Esophagus (tissue), 2 donors: Measurements from ENCODE around the gene FUZ. TPM values are rescaled to one million over a fixed set of nuclear protein-coding genes. Genes with fewer than 3 reads are reported as not detected.

ENCODE experiments used
- H3K27ac ChIP-seq, 2 donors: one replicate each; pipeline ENCODE4 v1.5.1; 2013; ENCODE audit warnings: low read depth in 2 of 2, mild to moderate bottlenecking in 2 of 2, inconsistent platforms in 1 of 2, low read length in 1 of 2, moderate library complexity in 1 of 2
- H3K27me3 ChIP-seq, 2 donors: one replicate each; pipeline ENCODE4 v1.6.1; 2013; ENCODE audit warnings: low read length in 2 of 2, control low read depth in 1 of 2, mild to moderate bottlenecking in 1 of 2; ENCODE audit not compliant: insufficient read depth in 2 of 2, control insufficient read depth in 1 of 2
- H3K36me3 ChIP-seq, 2 donors: one replicate each; pipeline ENCODE4 v1.6.1; 2013; ENCODE audit warnings: low read length in 1 of 2; ENCODE audit not compliant: control insufficient read depth in 2 of 2, insufficient read depth in 2 of 2
- H3K4me1 ChIP-seq, 2 donors: one replicate each; pipeline ENCODE4 v1.6.1; 2013; ENCODE audit warnings: low read length in 1 of 2; ENCODE audit not compliant: control insufficient read depth in 2 of 2, insufficient read depth in 2 of 2
- H3K4me3 ChIP-seq, 2 donors: one replicate each; pipeline ENCODE4 v1.5.1; 2013; ENCODE audit warnings: low read length in 2 of 2, mild to moderate bottlenecking in 2 of 2, low read depth in 1 of 2, moderate library complexity in 1 of 2
- H3K9me3 ChIP-seq, 2 donors: one replicate each; pipeline ENCODE4 v1.6.1; 2013; ENCODE audit warnings: mild to moderate bottlenecking in 2 of 2, low read depth in 1 of 2, low read length in 1 of 2, moderate library complexity in 1 of 2; ENCODE audit not compliant: control insufficient read depth in 2 of 2, insufficient read depth in 1 of 2
- WGBS, 2 donors: extraction: QIAGEN DNeasy Blood & Tissue Kit; methylation state at CpG; one replicate each; pipeline ENCODE4 v1.1.7; 2013; 5-methylcytosine and 5-hydroxymethylcytosine counted together
- polyA plus RNA-seq, 2 donors: library from polyadenylated mRNA; stranded (reverse); fragments of 200-250 nt; gene quantifications; one replicate each; pipeline ENCODE4 v1.2.3, GENCODE V29; 2013
- donor health status: healthy with polysubstance abuse.
- donor health status: Bipolar disorder and iron deficiency.

Gene FUZ
- polyA plus RNA-seq, 2 donors, result 11.3 to 12.1 TPM

DNA sequence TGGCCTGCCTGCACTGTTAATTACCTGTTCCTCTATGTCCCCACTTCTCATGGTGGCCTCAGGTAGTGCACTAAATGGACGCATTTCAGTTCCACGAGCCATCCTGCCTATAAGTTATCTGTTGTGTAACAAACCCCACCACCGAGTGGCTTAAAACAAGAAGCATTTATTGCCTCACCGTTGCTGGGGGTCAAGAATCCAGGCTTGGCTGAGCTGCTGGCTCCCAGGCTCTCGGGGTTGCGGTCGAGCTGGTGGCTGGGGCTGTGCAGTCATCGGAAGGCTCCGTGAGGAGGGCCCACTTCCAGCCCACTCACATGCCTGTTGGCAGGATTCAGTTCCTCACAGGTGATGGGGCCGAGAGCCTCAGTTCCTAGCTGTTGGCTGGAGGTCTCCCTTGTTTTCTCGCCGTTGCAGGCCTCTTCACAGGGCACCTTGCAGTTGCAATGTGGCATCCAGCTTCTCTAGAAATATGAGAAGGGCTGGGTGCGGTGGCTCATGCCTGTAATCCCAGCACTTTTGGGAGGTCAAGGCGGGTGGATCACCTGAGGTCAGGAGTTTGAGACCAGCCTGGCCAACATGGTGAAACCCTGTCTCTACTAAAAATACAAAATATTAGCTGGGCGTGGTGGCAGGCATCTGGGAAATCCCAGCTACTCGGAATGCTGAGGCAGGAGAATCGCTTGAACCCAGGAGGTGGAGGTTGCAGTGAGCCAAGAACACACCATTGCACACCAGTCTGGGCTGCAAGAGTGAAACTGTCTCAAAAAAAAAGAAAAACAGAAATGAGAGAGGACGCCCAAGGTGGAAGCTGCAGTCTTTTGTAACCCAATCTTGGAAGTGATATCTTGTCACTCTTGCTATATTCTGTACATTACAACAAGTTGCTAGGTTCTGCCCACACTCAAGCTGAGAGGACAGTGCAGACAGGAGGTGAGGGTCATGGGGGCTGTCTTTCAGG, 31.3 kb upstream of the FUZ start:
- no peak overlapping the region for H3K4me3 ChIP-seq
- no peaks in the 10 kb centered on the region for H3K27me3 ChIP-seq
- no peak overlapping the region for H3K27ac ChIP-seq
- no peaks in the 10 kb centered on the region for H3K9me3 ChIP-seq
- WGBS, 2 donors, result 82 to 85% methylated on average over 18 of the region's 18 CpGs
- H3K4me1 ChIP-seq, result no peaks in the 10 kb centered on the region
- H3K36me3 ChIP-seq, result peaks cover 2 to 4% of the 10 kb centered on the region in 2 donors

DNA sequence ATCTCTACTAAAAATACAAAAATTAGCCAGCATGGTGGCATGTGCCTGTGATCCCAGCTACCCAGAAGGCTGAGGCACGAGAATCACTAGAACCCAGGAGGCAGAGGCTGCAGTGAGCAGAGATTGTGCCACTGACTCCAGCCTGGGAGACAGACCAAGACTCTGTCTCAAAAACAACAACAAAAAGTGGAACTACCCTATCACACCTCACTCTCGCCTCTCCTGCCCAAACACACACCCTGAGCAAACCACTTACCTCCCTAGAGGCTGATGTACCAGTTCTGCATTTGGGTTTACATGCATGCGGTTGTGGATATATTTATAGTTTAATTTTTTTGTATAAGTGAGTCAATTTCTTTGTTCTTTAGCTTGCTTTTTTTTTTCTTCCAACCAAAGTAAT, 30.2 kb upstream of the FUZ start:
- no peak overlapping the region for H3K27ac ChIP-seq
- no peaks in the 10 kb centered on the region for H3K27me3 ChIP-seq
- H3K4me1 ChIP-seq, result no peaks in the 10 kb centered on the region
- 84 to 88% methylated on average over 3 of the region's 3 CpGs for WGBS, 2 donors
- H3K4me3 ChIP-seq, result no peak overlapping the region
- no peaks in the 10 kb centered on the region for H3K9me3 ChIP-seq
- peaks cover 2 to 6% of the 10 kb centered on the region in 2 donors for H3K36me3 ChIP-seq

DNA sequence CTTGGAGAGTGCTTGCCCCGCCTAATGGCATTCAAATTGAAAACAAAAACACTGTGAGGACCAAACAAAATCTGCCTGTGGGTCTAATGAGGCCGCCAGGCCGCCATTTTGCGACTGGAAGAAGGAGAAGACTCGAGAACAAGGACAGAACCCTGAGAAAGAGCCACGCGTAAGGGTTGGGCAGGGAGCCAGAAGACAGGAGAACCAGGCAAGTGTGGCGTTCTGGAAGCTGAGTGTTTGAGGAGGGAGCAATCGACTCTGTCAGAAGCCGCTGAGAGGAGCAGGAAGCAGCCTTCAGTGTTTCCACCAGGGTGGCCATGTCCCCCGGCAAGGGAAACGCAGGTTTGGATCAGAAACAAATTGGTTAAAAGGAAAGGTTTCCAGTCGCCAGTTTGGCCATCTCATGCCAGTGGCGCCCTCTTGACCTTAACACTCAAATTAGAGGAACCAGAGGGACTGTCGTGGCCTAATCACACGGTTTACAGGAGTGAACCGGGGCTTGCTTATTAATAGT, 27.7 kb upstream of the FUZ start:
- no peak overlapping the region for H3K4me3 ChIP-seq
- no peaks in the 10 kb centered on the region for H3K4me1 ChIP-seq
- 92% methylated on average over 17 of the region's 17 CpGs for WGBS, 2 donors
- H3K9me3 ChIP-seq, result no peaks in the 10 kb centered on the region
- H3K36me3 ChIP-seq, result peaks cover 9 to 15% of the 10 kb centered on the region in 2 donors
- no peaks in the 10 kb centered on the region for H3K27me3 ChIP-seq
- H3K27ac ChIP-seq, result no peak overlapping the region

GRCh38 chr19:49840321-49840720, 27.2 kb upstream of the FUZ start:
- H3K9me3 ChIP-seq, result no peaks in the 10 kb centered on the region

DNA sequence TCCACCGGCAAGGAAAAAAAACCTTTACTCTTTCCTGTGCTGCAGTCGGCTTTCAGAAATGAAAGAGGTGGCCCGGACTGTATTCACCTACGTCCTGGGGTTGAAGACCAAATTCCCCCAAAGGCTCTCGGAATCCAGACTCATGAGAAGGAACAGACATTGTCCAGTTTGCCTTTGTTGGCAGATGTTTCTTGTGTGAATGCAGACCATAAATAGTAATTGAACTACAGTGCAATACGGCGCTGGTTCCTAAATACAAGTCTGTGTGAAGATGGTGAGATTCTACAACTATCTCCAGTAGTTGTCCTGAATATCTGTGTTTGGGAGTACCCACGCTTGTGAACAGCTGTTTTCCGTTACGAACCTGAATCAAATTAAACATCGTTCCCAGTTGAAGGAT, 26.6 kb upstream of the FUZ start:
- Histone ChIP-seq H3K36me3 (peaks cover 12 to 22% of the 10 kb centered on the region in 2 donors), H3K9me3 (no peaks in the 10 kb centered on the region), H3K27ac (no peak overlapping the region), H3K27me3 (no peaks in the 10 kb centered on the region), H3K4me3 (no peak overlapping the region), H3K4me1 (no peaks in the 10 kb centered on the region)
- WGBS, 2 donors, result 92 to 94% methylated on average over 11 of the region's 11 CpGs

More at GRCh38 chr19:49840321-49840720, 27.2 kb upstream of the FUZ start:
- Histone ChIP-seq H3K27me3 (no peaks in the 10 kb centered on the region), H3K4me3 (no peak overlapping the region), H3K36me3 (peaks cover 12 to 16% of the 10 kb centered on the region in 2 donors), H3K4me1 (no peaks in the 10 kb centered on the region), H3K27ac (no peak overlapping the region)
- WGBS, 2 donors, result 88 to 94% methylated on average over 11 of the region's 11 CpGs

DNA sequence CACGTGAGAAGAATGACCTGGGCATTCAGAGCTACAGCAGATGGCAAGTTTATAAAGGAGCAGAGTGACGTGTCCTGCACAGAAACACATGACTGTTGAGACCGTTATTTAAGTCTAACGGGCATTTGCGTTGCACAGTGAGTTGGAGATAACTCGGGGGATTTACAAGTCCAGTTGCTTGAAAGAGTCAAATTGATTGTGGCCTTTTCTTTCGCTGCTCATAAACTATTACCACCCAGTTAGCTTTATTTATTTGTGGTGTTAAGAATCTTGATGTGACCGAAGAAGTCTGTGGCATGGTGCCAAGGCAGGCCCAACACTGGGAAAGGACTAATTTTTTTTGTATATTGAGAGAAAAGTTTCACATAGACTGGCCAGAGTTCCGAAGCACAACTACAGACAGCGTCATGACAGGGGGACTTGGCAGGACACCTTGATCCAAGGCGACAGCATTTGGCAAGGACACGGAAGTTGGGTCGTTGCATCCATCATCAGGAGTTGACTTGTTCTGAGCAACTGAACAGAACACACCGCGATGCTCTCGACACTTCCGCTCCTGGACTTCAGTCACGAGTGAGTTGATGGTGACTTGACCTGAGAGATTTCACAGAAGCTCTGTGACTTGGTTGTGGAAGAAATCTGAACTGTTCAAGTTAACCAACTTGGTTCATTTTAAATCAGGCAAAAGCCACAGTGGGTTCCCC, 25.9 kb upstream of the FUZ start:
- Histone ChIP-seq H3K4me1 (no peaks in the 10 kb centered on the region), H3K36me3 (peaks cover 18 to 29% of the 10 kb centered on the region in 2 donors)
- 88 to 89% methylated on average over 18 of the region's 18 CpGs for WGBS, 2 donors

DNA sequence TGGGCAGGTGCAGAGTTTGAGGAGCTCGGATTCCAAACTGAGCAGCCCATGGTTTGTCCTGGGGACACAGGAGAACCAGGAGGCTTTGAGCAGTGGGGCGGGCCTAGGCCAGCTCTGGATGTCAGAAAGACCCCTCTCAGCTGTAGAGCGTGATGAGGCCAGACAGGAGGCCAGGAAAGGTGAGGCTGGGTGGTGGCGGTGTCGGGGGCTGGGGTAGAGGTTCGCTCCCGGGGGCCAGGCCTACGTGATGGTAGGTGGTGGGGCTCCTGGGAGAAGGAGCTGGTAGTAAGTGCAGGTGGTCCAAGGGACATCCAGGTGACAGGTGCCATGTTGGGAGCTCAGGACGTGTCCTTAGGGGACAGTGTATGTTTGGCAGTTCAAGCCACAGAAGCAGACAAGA, 24.3 kb upstream of the FUZ start:
- 96% methylated on average over 9 of the region's 9 CpGs for WGBS, 2 donors
- H3K9me3 ChIP-seq, result no peaks in the 10 kb centered on the region
- no peak overlapping the region for H3K4me3 ChIP-seq
- H3K27me3 ChIP-seq, result no peaks in the 10 kb centered on the region
- no peaks in the 10 kb centered on the region for H3K4me1 ChIP-seq
- no peak overlapping the region for H3K27ac ChIP-seq
- peaks cover 20 to 41% of the 10 kb centered on the region in 2 donors for H3K36me3 ChIP-seq

More for the DNA sequence above, 25.9 kb upstream of the FUZ start:
- H3K4me3 ChIP-seq, result no peak overlapping the region
- H3K27me3 ChIP-seq, result no peaks in the 10 kb centered on the region
- H3K27ac ChIP-seq, result no peak overlapping the region
- no peaks in the 10 kb centered on the region for H3K9me3 ChIP-seq

GRCh38 chr19:49837009-49837310, 23.9 kb upstream of the FUZ start:
- H3K27ac ChIP-seq, result no peak overlapping the region
- H3K4me3 ChIP-seq, result no peak overlapping the region
- 86 to 92% methylated on average over 5 of the region's 5 CpGs for WGBS, 2 donors
- H3K36me3 ChIP-seq, result peaks cover 20 to 45% of the 10 kb centered on the region in 2 donors
- no peaks in the 10 kb centered on the region for H3K4me1 ChIP-seq
- H3K27me3 ChIP-seq, result no peaks in the 10 kb centered on the region
- H3K9me3 ChIP-seq, result no peaks in the 10 kb centered on the region

- peaks cover 23 to 48% of the 10 kb centered on the region in 2 donors for H3K36me3 ChIP-seq
- no peaks in the 10 kb centered on the region for H3K27me3 ChIP-seq
- no peaks in the 10 kb centered on the region for H3K9me3 ChIP-seq
- 95 to 96% methylated on average over 18 to 20 of the region's 20 CpGs for WGBS, 2 donors
- no peaks in the 10 kb centered on the region for H3K4me1 ChIP-seq
- H3K4me3 ChIP-seq, result no peak overlapping the region
- H3K27ac ChIP-seq, result no peak overlapping the region
These were observed 23.3 kb upstream of the FUZ start for GRCh38 chr19:49836176-49837008.
